Measurements from ENCODE around the gene TMEM14C.
"Not testable (repeated sequence)": the region's sequence is repeated elsewhere in the genome, so short reads cannot be mapped to it uniquely, and the experiment has no call there.

The TMEM14C gene

DNA sequence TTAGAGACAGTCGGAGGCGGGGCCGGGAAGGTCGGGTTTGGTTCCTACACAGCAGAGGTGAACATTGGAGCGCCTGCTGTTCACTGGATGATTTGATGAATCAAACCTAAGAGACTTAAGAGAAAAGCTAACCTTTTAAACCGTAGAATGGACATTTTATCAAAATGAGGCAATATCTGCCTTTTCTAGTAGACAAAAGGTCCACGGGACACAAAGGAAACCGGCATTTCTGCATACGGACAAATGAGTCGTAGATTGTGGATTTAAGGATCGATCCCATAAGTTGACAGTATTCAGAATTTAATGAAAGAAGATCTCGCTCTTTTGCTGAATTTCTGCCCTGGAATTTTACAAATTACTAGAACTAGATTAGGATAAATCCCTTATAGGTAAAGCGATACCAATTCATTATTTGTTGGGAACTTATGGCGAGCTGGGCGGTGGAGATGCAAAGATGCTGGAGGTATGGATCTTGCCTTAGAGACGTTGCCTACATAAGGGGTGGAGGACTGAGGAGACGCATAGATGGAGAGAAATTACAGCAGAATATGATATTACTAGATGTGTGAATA, 27.7 kb upstream of the TMEM14C start:
- TF ChIP-seq, protein P1, sequence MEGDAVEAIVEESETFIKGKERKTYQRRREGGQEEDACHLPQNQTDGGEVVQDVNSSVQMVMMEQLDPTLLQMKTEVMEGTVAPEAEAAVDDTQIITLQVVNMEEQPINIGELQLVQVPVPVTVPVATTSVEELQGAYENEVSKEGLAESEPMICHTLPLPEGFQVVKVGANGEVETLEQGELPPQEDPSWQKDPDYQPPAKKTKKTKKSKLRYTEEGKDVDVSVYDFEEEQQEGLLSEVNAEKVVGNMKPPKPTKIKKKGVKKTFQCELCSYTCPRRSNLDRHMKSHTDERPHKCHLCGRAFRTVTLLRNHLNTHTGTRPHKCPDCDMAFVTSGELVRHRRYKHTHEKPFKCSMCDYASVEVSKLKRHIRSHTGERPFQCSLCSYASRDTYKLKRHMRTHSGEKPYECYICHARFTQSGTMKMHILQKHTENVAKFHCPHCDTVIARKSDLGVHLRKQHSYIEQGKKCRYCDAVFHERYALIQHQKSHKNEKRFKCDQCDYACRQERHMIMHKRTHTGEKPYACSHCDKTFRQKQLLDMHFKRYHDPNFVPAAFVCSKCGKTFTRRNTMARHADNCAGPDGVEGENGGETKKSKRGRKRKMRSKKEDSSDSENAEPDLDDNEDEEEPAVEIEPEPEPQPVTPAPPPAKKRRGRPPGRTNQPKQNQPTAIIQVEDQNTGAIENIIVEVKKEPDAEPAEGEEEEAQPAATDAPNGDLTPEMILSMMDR (conservative IDR thresholded peaks at IDR 0.05; ENCODE audit: control insufficient read depth, insufficient read depth, low read depth, low read length), result no peak
- no peak for DNase-seq (ENCODE audit: low read depth)
- H3K4me3 ChIP-seq (ENCODE audit: control insufficient read depth, low read depth, low read length), result peak overlapping the region; percentile 92

- H3K4me3 ChIP-seq (ENCODE audit: control insufficient read depth, low read depth, low read length), result no peak overlapping the region
- no peak for DNase-seq (ENCODE audit: low read depth)
- TF ChIP-seq, protein P1 (conservative IDR thresholded peaks at IDR 0.05; ENCODE audit: control insufficient read depth, insufficient read depth, low read depth, low read length), result no peak
Observed at GRCh38 chr6:10696655-10697054, 26.2 kb upstream of the TMEM14C start.

DNA sequence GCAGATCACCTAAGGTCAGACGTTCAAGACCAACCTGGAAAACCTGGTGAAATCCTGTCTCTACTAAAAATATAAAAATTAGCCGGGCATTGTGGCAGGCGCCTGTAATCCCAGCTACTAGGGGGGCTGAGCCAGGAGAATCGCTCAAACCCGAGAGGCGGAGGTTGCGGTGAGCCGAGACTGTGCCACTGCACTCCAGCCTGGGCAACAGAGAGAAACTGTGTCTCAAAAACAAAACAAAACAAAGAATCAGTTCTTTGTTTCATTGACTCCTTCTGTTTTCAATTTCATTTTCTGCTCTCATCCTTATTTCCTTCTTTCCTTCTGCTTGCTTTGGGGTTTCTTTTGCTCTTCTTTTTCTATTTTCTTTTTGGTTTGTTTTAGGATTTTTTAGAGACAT, 8.9 kb upstream of the TMEM14C start:
- no peak overlapping the region for H3K4me3 ChIP-seq (ENCODE audit: control insufficient read depth, low read depth, low read length)
- TF ChIP-seq, protein P1 (conservative IDR thresholded peaks at IDR 0.05; ENCODE audit: control insufficient read depth, insufficient read depth, low read depth, low read length), result no peak
- DNase-seq (ENCODE audit: low read depth), result no peak

DNA sequence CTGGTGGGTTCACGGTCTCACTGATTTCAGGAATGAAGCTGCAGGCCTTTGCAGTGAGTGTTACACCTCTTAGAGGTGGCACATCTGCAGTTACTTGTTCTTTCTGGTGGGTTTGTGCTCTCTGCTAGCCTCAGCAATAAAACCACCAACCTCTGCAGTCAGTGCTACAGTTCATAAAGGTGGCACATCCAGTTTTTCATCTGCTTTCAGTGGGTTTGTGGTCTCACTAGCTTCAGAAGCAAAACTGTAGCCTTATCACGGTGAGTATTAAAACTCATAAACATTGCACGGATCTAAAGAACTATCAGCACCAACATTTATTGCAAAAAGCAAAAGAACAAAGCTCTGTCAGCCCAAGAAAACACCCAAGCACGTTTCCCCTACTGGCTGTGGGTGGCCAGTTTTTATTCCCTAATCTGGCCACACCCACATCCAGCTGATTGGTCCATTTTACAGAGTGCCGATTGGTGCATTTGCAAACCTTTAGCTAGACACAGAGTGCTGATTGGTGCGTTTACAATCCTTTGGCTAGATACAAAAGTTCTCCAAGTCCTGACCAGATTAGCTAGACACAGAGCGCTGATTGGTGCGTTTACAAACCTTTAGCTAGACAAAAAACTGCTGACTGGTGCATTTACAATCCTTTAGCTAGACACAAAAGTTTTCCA, 3.4 kb upstream of the TMEM14C start:
- H3K4me3 ChIP-seq (ENCODE audit: control insufficient read depth, low read depth, low read length), result peak overlapping the region; percentile 52
- peak; percentile 45 for DNase-seq (ENCODE audit: low read depth)
- TF ChIP-seq, protein P1 (conservative IDR thresholded peaks at IDR 0.05; ENCODE audit: control insufficient read depth, insufficient read depth, low read depth, low read length), result no peak

GRCh38 chr6:10719964-10720264, 3.0 kb upstream of the TMEM14C start:
- H3K4me3 ChIP-seq (ENCODE audit: control insufficient read depth, low read depth, low read length), result peak overlapping the region; percentile 52
- TF ChIP-seq, protein P1 (conservative IDR thresholded peaks at IDR 0.05; ENCODE audit: control insufficient read depth, insufficient read depth, low read depth, low read length), result no peak
- no peak for DNase-seq (ENCODE audit: low read depth)

DNA sequence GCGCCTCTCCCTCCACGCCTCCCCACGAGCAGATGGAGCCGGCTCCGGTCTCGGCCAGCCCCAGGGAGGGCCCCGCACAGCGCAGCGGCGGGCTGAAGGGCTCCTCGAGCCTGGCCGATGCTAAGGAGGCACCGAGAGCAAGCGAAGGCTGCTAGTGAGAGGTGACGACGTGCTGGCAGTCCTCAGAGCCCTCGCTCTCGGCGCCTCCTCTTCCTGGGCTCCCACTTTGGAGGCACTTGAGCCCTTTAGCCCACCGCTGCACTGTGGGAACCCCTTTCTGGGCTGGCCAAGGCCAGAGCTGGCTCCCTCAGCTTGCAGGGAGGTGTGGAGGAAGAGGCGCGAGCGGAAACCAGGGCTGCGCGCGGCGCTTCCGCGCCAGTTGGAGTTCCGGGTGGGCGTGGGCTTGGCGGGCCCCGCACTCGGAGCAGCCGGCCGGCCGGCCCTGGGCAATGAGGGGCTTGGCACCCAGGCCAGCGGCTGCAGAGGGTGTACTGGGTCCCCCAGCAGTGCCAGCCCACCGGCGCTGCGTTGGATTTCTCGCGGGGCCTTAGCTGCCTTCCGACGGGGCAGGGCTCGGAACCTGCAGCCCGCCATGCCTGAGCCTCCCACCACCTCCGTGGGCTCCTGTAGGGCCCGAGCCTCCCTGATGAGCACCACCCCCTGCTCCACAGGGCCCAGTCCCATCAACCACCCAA, 2.5 kb upstream of the TMEM14C start:
- peak overlapping the region; percentile 52 for H3K4me3 ChIP-seq (ENCODE audit: control insufficient read depth, low read depth, low read length)
- TF ChIP-seq, protein P1 (conservative IDR thresholded peaks at IDR 0.05; ENCODE audit: control insufficient read depth, insufficient read depth, low read depth, low read length), result no peak
- peak; percentile 20 for DNase-seq (ENCODE audit: low read depth)

- peak overlapping the region; percentile 52 for H3K4me3 ChIP-seq (ENCODE audit: control insufficient read depth, low read depth, low read length)
- DNase-seq (ENCODE audit: low read depth), result not testable (repeated sequence)
Observed at GRCh38 chr6:10720960-10721849, 1.7 kb upstream of the TMEM14C start.

All from fibroblast of mammary gland (primary cell).